WTC11 (cell line): ENCODE measurements around the gene PANX2. TPM values are rescaled to one million over a fixed set of nuclear protein-coding genes. Genes with fewer than 3 reads are reported as not detected.

Experiments used
- ATAC-seq: fragments of 200-7000 bp; cut with Tn5 transposase; 2 replicates; pipeline ENCODE4 v1.10.0; 2021; ENCODE audit warnings: mild to moderate bottlenecking, moderate library complexity
- CTCF ChIA-PET: fragments of 300-600 bp; sonication (Branson Sonifier 250); formaldehyde crosslinking; loops from one replicate; lab custom pipeline; 2021; ENCODE audit warnings: antibody characterized with exemption; lab: Charles Lee
- POLR2A ChIA-PET: fragments of 350-600 bp; sonication (Branson Sonifier 250); formaldehyde crosslinking; loops from one replicate; lab custom pipeline; 2021; ENCODE audit warnings: antibody characterized with exemption; lab: Charles Lee
- DNase-seq: peaks from one replicate; pipeline ENCODE4 v3.0.0; 2021; ENCODE audit warnings: low spot score
- H3K27ac Mint-ChIP-seq: 2 replicates; pipeline ENCODE4 v1.8.0; 2021; ENCODE audit warnings: mixed read lengths
- H3K27me3 Mint-ChIP-seq: 2 replicates; pipeline ENCODE4 v1.8.0; 2021; ENCODE audit warnings: low read depth, mild to moderate bottlenecking, moderate library complexity, mixed read lengths
- H3K36me3 Mint-ChIP-seq: 2 replicates; pipeline ENCODE4 v1.8.0; 2021; ENCODE audit warnings: mixed read lengths
- H3K4me1 Mint-ChIP-seq: 2 replicates; pipeline ENCODE4 v1.8.0; 2022; ENCODE audit warnings: mixed read lengths
- H3K4me3 Mint-ChIP-seq: 2 replicates; pipeline ENCODE4 v1.8.0; 2021; ENCODE audit warnings: mild to moderate bottlenecking, moderate library complexity, mixed read lengths
- H3K9me3 Mint-ChIP-seq: 2 replicates; pipeline ENCODE4 v1.8.0; 2021; ENCODE audit warnings: mixed read lengths
- ATF1 ChIP-seq: sonication (generic); formaldehyde crosslinking; IDR thresholded peaks from 2 replicates; pipeline ENCODE4 v1.8.1; 2023; ENCODE audit warnings: mild to moderate bottlenecking, moderate library complexity, missing genetic modification reagents
- ATF2 ChIP-seq: sonication (generic); formaldehyde crosslinking; IDR thresholded peaks from 2 replicates; pipeline ENCODE4 v1.8.1; 2022; ENCODE audit warnings: low read depth, missing genetic modification reagents, borderline replicate concordance
- CBFB ChIP-seq: sonication (generic); formaldehyde crosslinking; IDR thresholded peaks from 2 replicates; pipeline ENCODE4 v1.8.1; 2022; ENCODE audit warnings: mild to moderate bottlenecking, low read depth, missing genetic modification reagents
- CDX4 ChIP-seq: fragments of 250-450 bp; sonication (Bioruptor Pico); IDR thresholded peaks from 2 replicates; pipeline ENCODE4 v1.9.0; 2021; ENCODE audit warnings: moderate library complexity, mild to moderate bottlenecking, inconsistent platforms, borderline replicate concordance
- CTCF ChIP-seq: fragments of 200-600 bp; IDR thresholded peaks from 2 replicates; pipeline ENCODE4 v1.8.0; 2022; ENCODE audit warnings: antibody characterized with exemption
- GABPB1 ChIP-seq: sonication (generic); formaldehyde crosslinking; IDR thresholded peaks from 2 replicates; pipeline ENCODE4 v1.8.1; 2023; ENCODE audit warnings: mild to moderate bottlenecking, missing genetic modification reagents
- GRHL2 ChIP-seq: fragments of 250-450 bp; sonication (Bioruptor Pico); IDR thresholded peaks from 2 replicates; pipeline ENCODE4 v1.8.0; 2022; ENCODE audit warnings: mild to moderate bottlenecking, moderate library complexity; ENCODE audit not compliant: insufficient replicate concordance, severe bottlenecking
- IRF2 ChIP-seq: sonication (generic); formaldehyde crosslinking; IDR thresholded peaks from 2 replicates; pipeline ENCODE4 v1.8.0; 2022; ENCODE audit warnings: low read depth, missing genetic modification reagents, borderline replicate concordance
- MYBL2 ChIP-seq: sonication (generic); formaldehyde crosslinking; IDR thresholded peaks from 2 replicates; pipeline ENCODE4 v1.8.1; 2023; ENCODE audit warnings: mild to moderate bottlenecking, moderate library complexity, missing genetic modification reagents
- NFYB ChIP-seq: sonication (generic); formaldehyde crosslinking; conservative IDR thresholded peaks from 2 replicates; pipeline ENCODE4 v1.8.0; 2022; ENCODE audit warnings: low read depth, missing genetic modification reagents
- RELA ChIP-seq: sonication (generic); formaldehyde crosslinking; IDR thresholded peaks from 2 replicates; pipeline ENCODE4 v1.8.1; 2022; ENCODE audit warnings: missing genetic modification reagents, mild to moderate bottlenecking, borderline replicate concordance
- RORB ChIP-seq: fragments of 250-450 bp; sonication (Bioruptor Pico); IDR thresholded peaks from 2 replicates; pipeline ENCODE4 v1.9.0; 2021; ENCODE audit warnings: mild to moderate bottlenecking
- STAT6 ChIP-seq: sonication (generic); formaldehyde crosslinking; conservative IDR thresholded peaks from 2 replicates; pipeline ENCODE4 v1.8.1; 2023; ENCODE audit warnings: mild to moderate bottlenecking, low read depth, missing genetic modification reagents, moderate library complexity
- ZNF219 ChIP-seq: sonication (generic); formaldehyde crosslinking; IDR thresholded peaks from 2 replicates; pipeline ENCODE4 v1.8.0; 2023; ENCODE audit warnings: missing genetic modification reagents, mild to moderate bottlenecking, borderline replicate concordance
- ZNF423 ChIP-seq: fragments of 250-450 bp; sonication (Bioruptor Pico); IDR thresholded peaks from 2 replicates; pipeline ENCODE4 v2.1.2; 2022; ENCODE audit warnings: mild to moderate bottlenecking, moderate library complexity
- ZNF671 ChIP-seq: fragments of 250-450 bp; sonication (Bioruptor Pico); IDR thresholded peaks from 2 replicates; pipeline ENCODE4 v1.8.0; 2021; ENCODE audit warnings: mild to moderate bottlenecking
- total RNA-seq: library from RNA; stranded (reverse); gene quantifications from 3 replicates; pipeline ENCODE4 v1.2.3, GENCODE V29; 2021
- TF ChIP-seq, protein P1 (sequence below): sonication (generic); formaldehyde crosslinking; IDR thresholded peaks from 2 replicates; pipeline ENCODE4 v1.8.0; 2022; ENCODE audit warnings: mild to moderate bottlenecking, missing genetic modification reagents
- TF ChIP-seq, protein P2 (sequence below): sonication (generic); formaldehyde crosslinking; IDR thresholded peaks from 2 replicates; pipeline ENCODE4 v1.8.0; 2022; ENCODE audit warnings: mild to moderate bottlenecking, missing genetic modification reagents

Gene PANX2
- total RNA-seq, 1 experiment from 2014 or later = 10.2 TPM

DNA sequence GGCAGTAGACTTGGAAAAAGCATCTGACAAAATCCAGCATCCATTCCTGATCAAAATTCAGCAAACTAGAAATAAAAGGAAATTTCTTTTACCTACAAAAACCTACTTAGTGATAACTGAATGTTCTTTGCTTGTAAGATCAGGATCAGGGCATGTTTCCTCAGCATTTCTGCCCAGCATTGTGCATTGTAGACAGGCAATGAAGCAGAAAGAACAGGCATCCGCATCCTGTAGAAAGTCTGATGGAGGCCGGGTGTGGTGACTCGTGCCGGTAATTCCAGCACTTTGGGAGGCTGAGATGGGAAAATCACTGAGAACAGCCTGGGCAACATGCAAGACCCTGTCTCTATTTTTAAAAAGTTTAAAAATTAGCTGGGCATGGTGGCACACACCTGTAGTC lies 32.5 kb upstream of the PANX2 start:
- Mint-ChIP-seq H3K4me1 (no peaks in the 10 kb centered on the region; the same call in 1 of the 2 replicates), H3K4me3 (no peak overlapping the region), H3K36me3 (no peaks in the 10 kb centered on the region), H3K27ac (no peak overlapping the region), H3K27me3 (no peaks in the 10 kb centered on the region; the same call in 1 of the 2 replicates), H3K9me3 (no peaks in the 10 kb centered on the region)
- TF ChIP-seq ZNF423 (CRISPR knock-in tag) (no peak), RORB (no peak), RELA (no peak), ZNF219 (CRISPR knock-in tag) (no peak), MYBL2 (CRISPR knock-in tag) (no peak), NFYB (no peak), ATF2 (CRISPR knock-in tag) (no peak), CDX4 (CRISPR knock-in tag) (no peak), STAT6 (CRISPR knock-in tag) (no peak)
- ChIA-PET CTCF (interaction anchor here (0.7 kb wide), 1 partner anchor 73 kb away, joined by 3 read pairs; no protein-coding TSS in a partner anchor), POLR2A (interaction anchor here (0.6 kb wide), 1 partner anchor 1076 kb away, joined by 3 read pairs; no protein-coding TSS in a partner anchor)
- DNase-seq = no peak
- no peak for ATAC-seq

DNA sequence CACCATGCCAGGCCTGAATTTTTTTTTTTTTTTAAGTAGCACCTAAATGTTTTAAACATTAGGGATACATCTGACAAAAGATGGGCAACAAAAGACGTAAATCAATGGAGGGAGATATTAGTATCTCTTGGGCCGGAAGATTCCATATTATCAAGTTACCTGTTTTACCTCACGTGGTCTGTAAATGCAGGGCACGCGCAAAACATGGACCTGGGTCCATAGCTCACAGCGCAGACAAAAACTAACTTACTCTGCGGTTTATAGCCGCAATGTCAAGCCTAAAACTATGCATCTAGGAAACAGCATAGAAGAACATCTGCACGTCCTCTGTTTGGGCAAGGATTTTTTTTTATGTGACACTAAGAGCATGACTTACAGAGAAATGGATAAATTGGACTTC lies 31.5 kb upstream of the PANX2 start:
- ChIA-PET POLR2A (no interaction called here), CTCF (interaction anchor here (0.7 to 1.0 kb wide), 2 partner anchors 72 to 80 kb away, joined by 3 read pairs; no protein-coding TSS in a partner anchor)
- H3K9me3 Mint-ChIP-seq = no peaks in the 10 kb centered on the region
- no peaks in the 10 kb centered on the region; the same call in 1 of the 2 replicates for H3K27me3 Mint-ChIP-seq
- no peak for DNase-seq
- TF ChIP-seq MYBL2 (CRISPR knock-in tag) (no peak), CTCF (no peak), GRHL2 (no peak), STAT6 (CRISPR knock-in tag) (no peak), RORB (no peak), CDX4 (CRISPR knock-in tag) (no peak), ZNF671 (CRISPR knock-in tag) (no peak), GABPB1 (no peak), ATF1 (CRISPR knock-in tag) (no peak), IRF2 (no peak), CBFB (no peak)
- TF ChIP-seq, protein P1, sequence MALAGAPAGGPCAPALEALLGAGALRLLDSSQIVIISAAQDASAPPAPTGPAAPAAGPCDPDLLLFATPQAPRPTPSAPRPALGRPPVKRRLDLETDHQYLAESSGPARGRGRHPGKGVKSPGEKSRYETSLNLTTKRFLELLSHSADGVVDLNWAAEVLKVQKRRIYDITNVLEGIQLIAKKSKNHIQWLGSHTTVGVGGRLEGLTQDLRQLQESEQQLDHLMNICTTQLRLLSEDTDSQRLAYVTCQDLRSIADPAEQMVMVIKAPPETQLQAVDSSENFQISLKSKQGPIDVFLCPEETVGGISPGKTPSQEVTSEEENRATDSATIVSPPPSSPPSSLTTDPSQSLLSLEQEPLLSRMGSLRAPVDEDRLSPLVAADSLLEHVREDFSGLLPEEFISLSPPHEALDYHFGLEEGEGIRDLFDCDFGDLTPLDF (CRISPR knock-in tag) = no peak
- TF ChIP-seq, protein P2, sequence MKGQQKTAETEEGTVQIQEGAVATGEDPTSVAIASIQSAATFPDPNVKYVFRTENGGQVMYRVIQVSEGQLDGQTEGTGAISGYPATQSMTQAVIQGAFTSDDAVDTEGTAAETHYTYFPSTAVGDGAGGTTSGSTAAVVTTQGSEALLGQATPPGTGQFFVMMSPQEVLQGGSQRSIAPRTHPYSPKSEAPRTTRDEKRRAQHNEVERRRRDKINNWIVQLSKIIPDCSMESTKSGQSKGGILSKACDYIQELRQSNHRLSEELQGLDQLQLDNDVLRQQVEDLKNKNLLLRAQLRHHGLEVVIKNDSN (CRISPR knock-in tag) = no peak
- H3K36me3 Mint-ChIP-seq = no peaks in the 10 kb centered on the region
- no peaks in the 10 kb centered on the region; the same call in 1 of the 2 replicates for H3K4me1 Mint-ChIP-seq
- no peak for ATAC-seq
- H3K27ac Mint-ChIP-seq = no peak overlapping the region
- no peak overlapping the region for H3K4me3 Mint-ChIP-seq
